DMS153 (cell line): Measurements from ENCODE around the gene RBP5.

Source experiments
- DNase-seq: peaks from one replicate; lab custom pipeline; 2025; lab: John Stamatoyannopoulos, UW

Gene RBP5

DNA sequence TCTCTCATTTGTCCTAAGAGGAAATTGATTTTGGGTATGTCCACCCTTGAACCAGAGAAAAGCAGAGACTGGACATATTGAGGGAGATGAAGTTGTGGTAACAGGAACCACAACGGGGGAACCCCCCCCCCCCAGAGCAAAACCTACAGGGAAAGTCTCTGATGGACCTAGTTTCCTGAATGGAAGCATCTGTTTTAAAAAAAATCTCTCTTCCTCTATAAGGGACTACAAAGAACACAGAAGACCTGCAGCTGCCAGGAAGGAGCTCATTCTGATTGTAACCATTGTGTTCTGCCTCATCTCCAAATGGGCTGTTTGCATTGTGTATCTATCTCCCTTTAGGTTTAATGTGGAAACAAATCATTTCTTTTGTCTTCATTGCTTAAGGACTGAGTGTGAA lies 54.7 kb downstream of the RBP5 start:
- DNase-seq: no peak
